OCI-LY1 (cell line): Measurements from ENCODE around the gene GCM1.

Source experiments
- H2AFZ ChIP-seq: fragments of 200-600 bp; sonication (generic), shearing (Covaris generic); 2 replicates; pipeline ENCODE4 v1.6.0; 2014; ENCODE audit warnings: antibody characterized with exemption, mild to moderate bottlenecking, low read length
- H3F3A ChIP-seq: fragments of 200-600 bp; sonication (generic), shearing (Covaris generic); 2 replicates; pipeline ENCODE4 v1.6.0; 2014; ENCODE audit warnings: mild to moderate bottlenecking, antibody characterized with exemption, low read length, moderate library complexity; ENCODE audit not compliant: insufficient read depth
- H3K27ac ChIP-seq: fragments of 200-600 bp; sonication (generic); 2 replicates; pipeline ENCODE4 v1.5.1; 2014; ENCODE audit warnings: low read length, mixed run types, mild to moderate bottlenecking, low read depth; ENCODE audit not compliant: poor library complexity, severe bottlenecking
- H3K27me3 ChIP-seq: fragments of 200-600 bp; sonication (generic); 2 replicates; pipeline ENCODE4 v1.6.0; 2014; ENCODE audit warnings: antibody characterized with exemption, mild to moderate bottlenecking, low read length, moderate library complexity; ENCODE audit not compliant: insufficient read depth
- H3K36me3 ChIP-seq: fragments of 200-600 bp; sonication (generic); 2 replicates; pipeline ENCODE4 v1.6.1; 2014; ENCODE audit warnings: mild to moderate bottlenecking, antibody characterized with exemption, low read length, moderate library complexity, mixed read lengths; ENCODE audit not compliant: insufficient read depth
- H3K4me1 ChIP-seq: fragments of 200-600 bp; sonication (generic); 2 replicates; pipeline ENCODE4 v1.5.1; 2014; ENCODE audit warnings: mild to moderate bottlenecking, low read length, moderate library complexity; ENCODE audit not compliant: insufficient read depth, severe bottlenecking
- H3K4me2 ChIP-seq: fragments of 200-600 bp; sonication (generic), shearing (Covaris generic); 2 replicates; pipeline ENCODE4 v1.6.1; 2014; ENCODE audit warnings: low read length
- H3K4me3 ChIP-seq: fragments of 200-600 bp; sonication (generic); 2 replicates; pipeline ENCODE4 v1.5.1; 2014; ENCODE audit warnings: low read length, low read depth, mild to moderate bottlenecking, mixed read lengths; ENCODE audit not compliant: poor library complexity, severe bottlenecking
- H3K79me2 ChIP-seq: fragments of 200-600 bp; shearing (Covaris generic); 2 replicates; pipeline ENCODE4 v1.6.1; 2016; ENCODE audit warnings: mixed run types, low read length, mixed read lengths; ENCODE audit not compliant: insufficient read depth
- H3K9ac ChIP-seq: fragments of 200-600 bp; sonication (generic), shearing (Covaris generic); 2 replicates; pipeline ENCODE4 v1.6.1; 2014; ENCODE audit warnings: mild to moderate bottlenecking, low read length, mixed read lengths
- H3K9me2 ChIP-seq: fragments of 200-600 bp; sonication (generic), shearing (Covaris generic); 2 replicates; pipeline ENCODE4 v1.6.1; 2014; ENCODE audit warnings: low read depth, mild to moderate bottlenecking, low read length, mixed read lengths
- H3K9me3 ChIP-seq: fragments of 200-600 bp; shearing (Covaris generic); 2 replicates; pipeline ENCODE4 v1.6.1; 2014; ENCODE audit warnings: low read length, mixed read lengths
- H4K20me1 ChIP-seq: fragments of 200-600 bp; sonication (generic), shearing (Covaris generic); 2 replicates; pipeline ENCODE4 v1.6.0; 2016; ENCODE audit warnings: mild to moderate bottlenecking, low read length; ENCODE audit not compliant: insufficient read depth
- EZH2 ChIP-seq: fragments of 200-600 bp; sonication (generic), shearing (Covaris generic); IDR thresholded peaks from 2 replicates; pipeline ENCODE4 v1.8.0; 2017; ENCODE audit warnings: borderline replicate concordance, mixed run types, mild to moderate bottlenecking, antibody characterized with exemption, low read length, moderate library complexity, mixed read lengths
- TF ChIP-seq, protein P1 (sequence below): fragments of 200-600 bp; sonication (generic), shearing (Covaris generic); IDR thresholded peaks from 2 replicates; pipeline ENCODE4 v1.5.1; 2017; ENCODE audit warnings: mild to moderate bottlenecking, antibody characterized with exemption, low read length, moderate library complexity, mixed read lengths

GCM1 gene

GRCh38 chr6:53095270-53095669 is 53.4 kb downstream of the GCM1 start:
- H3F3A ChIP-seq = no peaks in the 10 kb centered on the region
- no peak overlapping the region for H3K4me2 ChIP-seq
- H3K27me3 ChIP-seq = no peaks in the 10 kb centered on the region
- H3K36me3 ChIP-seq = peaks cover 76% of the 10 kb centered on the region
- no peaks in the 10 kb centered on the region for H4K20me1 ChIP-seq
- H3K4me3 ChIP-seq = no peak overlapping the region
- no peak overlapping the region for H3K27ac ChIP-seq
- H3K79me2 ChIP-seq = no peaks in the 10 kb centered on the region
- H3K9ac ChIP-seq = no peak overlapping the region
- TF ChIP-seq, protein P1, sequence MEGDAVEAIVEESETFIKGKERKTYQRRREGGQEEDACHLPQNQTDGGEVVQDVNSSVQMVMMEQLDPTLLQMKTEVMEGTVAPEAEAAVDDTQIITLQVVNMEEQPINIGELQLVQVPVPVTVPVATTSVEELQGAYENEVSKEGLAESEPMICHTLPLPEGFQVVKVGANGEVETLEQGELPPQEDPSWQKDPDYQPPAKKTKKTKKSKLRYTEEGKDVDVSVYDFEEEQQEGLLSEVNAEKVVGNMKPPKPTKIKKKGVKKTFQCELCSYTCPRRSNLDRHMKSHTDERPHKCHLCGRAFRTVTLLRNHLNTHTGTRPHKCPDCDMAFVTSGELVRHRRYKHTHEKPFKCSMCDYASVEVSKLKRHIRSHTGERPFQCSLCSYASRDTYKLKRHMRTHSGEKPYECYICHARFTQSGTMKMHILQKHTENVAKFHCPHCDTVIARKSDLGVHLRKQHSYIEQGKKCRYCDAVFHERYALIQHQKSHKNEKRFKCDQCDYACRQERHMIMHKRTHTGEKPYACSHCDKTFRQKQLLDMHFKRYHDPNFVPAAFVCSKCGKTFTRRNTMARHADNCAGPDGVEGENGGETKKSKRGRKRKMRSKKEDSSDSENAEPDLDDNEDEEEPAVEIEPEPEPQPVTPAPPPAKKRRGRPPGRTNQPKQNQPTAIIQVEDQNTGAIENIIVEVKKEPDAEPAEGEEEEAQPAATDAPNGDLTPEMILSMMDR = no peak
- TF ChIP-seq EZH2 = no peak
- no peaks in the 10 kb centered on the region for H3K9me2 ChIP-seq
- no peaks in the 10 kb centered on the region for H3K9me3 ChIP-seq
- H3K4me1 ChIP-seq = no peaks in the 10 kb centered on the region
- H2AFZ ChIP-seq = no peak overlapping the region

DNA sequence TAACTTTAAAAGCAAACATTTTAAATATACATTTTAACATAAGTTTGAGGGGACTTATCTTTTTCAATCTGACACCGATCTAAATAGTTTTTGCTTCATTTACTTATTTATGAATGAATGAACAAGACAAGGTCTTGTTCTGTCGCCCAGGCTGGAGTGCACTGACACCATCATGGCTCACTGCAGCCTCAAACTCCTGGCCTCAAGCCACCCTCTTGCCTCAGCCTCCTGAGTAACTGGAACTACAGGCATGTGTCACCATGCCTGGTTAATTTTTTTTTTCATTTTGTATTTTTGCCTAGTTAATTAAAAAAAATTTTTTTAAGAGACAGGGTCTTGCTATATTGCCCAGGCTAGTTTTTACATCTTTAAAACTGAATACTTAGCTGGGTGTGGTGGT is 58.1 kb downstream of the GCM1 start:
- Histone ChIP-seq H3K36me3 (peaks cover 83% of the 10 kb centered on the region), H3K27ac (no peak overlapping the region), H3K4me2 (no peak overlapping the region)

GRCh38 chr6:53089948-53090347 is 58.7 kb downstream of the GCM1 start:
- Histone ChIP-seq H3K27ac (no peak overlapping the region), H3K9me3 (no peaks in the 10 kb centered on the region), H3K4me2 (no peak overlapping the region), H3K9ac (no peak overlapping the region), H3F3A (no peaks in the 10 kb centered on the region), H3K4me1 (no peaks in the 10 kb centered on the region), H3K36me3 (peaks cover 82% of the 10 kb centered on the region), H3K79me2 (no peaks in the 10 kb centered on the region), H4K20me1 (no peaks in the 10 kb centered on the region), H3K4me3 (no peak overlapping the region), H3K9me2 (no peaks in the 10 kb centered on the region), H3K27me3 (no peaks in the 10 kb centered on the region), H2AFZ (no peak overlapping the region)
- TF ChIP-seq, protein P1 = no peak
- TF ChIP-seq EZH2 = no peak

More for the DNA sequence above, 58.1 kb downstream of the GCM1 start:
- Histone ChIP-seq H3K4me1 (no peaks in the 10 kb centered on the region), H3K9me2 (no peaks in the 10 kb centered on the region), H3K79me2 (no peaks in the 10 kb centered on the region), H3K9ac (no peak overlapping the region), H4K20me1 (no peaks in the 10 kb centered on the region), H3K4me3 (no peak overlapping the region), H3K9me3 (no peaks in the 10 kb centered on the region), H2AFZ (no peak overlapping the region), H3F3A (no peaks in the 10 kb centered on the region), H3K27me3 (no peaks in the 10 kb centered on the region)
- TF ChIP-seq, protein P1 = no peak
- TF ChIP-seq EZH2 = no peak
